Suprapubic skin (tissue), 4 donors: Measurements from ENCODE around the gene MTURN. TPM values are rescaled to one million over a fixed set of nuclear protein-coding genes. Genes with fewer than 3 reads are reported as not detected.

Experiments
- DNase-seq, 2 donors: peaks; one replicate each; pipeline ENCODE4 v3.0.0-alpha.2; 2019; ENCODE audit warnings: low spot score in 2 of 2
- H3K27ac ChIP-seq: fragments of 200-600 bp; sonication (generic); one replicate; pipeline ENCODE4 v1.5.1; 2019
- H3K27me3 ChIP-seq: fragments of 200-600 bp; sonication (generic); one replicate; pipeline ENCODE4 v1.5.1; 2019
- H3K36me3 ChIP-seq: fragments of 200-600 bp; sonication (generic); one replicate; pipeline ENCODE4 v1.5.1; 2019
- H3K4me1 ChIP-seq: fragments of 200-600 bp; sonication (generic); one replicate; pipeline ENCODE4 v1.5.1; 2019
- H3K4me3 ChIP-seq: fragments of 200-600 bp; sonication (generic); one replicate; pipeline ENCODE4 v1.5.1; 2019; ENCODE audit warnings: mild to moderate bottlenecking
- H3K9me3 ChIP-seq: fragments of 200-600 bp; sonication (generic); one replicate; pipeline ENCODE4 v1.5.1; 2019
- EP300 ChIP-seq: sonication (generic); formaldehyde crosslinking; IDR thresholded peaks from one replicate; pipeline ENCODE4 v1.6.1; 2017; ENCODE audit warnings: antibody characterized with exemption
- POLR2A ChIP-seq, 2 donors: fragments of 450-650 bp; IDR thresholded peaks; one replicate each; pipeline ENCODE4 v1.6.1; 2017; ENCODE audit warnings: antibody characterized with exemption in 2 of 2, mild to moderate bottlenecking in 2 of 2, moderate library complexity in 2 of 2
- POLR2AphosphoS5 ChIP-seq, 3 donors: sonication (generic); formaldehyde crosslinking; IDR thresholded peaks; one replicate each; pipeline ENCODE4 v1.6.1; 2017; ENCODE audit warnings: antibody characterized with exemption in 3 of 3
- WGBS: methylation state at CpG from one replicate; pipeline ENCODE4 v1.1.5; 2018; 5-methylcytosine and 5-hydroxymethylcytosine counted together
- total RNA-seq, 4 donors: library from RNA; depleted of rRNA; stranded (reverse); fragments of >200 nt; gene quantifications; one replicate each; pipeline ENCODE4 v1.1.0, GENCODE V29; 2016
- TF ChIP-seq, protein P1 (sequence below), 2 donors: fragments of 200-600 bp in 1 of 2; fragments of 450-650 bp in 1 of 2; sonication (generic) in 1 of 2; IDR thresholded peaks; one replicate each; pipeline ENCODE4 v1.5.1; 2016 to 2019; ENCODE audit warnings: antibody characterized with exemption in 2 of 2, mild to moderate bottlenecking in 1 of 2, moderate library complexity in 1 of 2

The MTURN gene
- total RNA-seq, 4 donors from 2014 or later = 42.9 to 103 (median 58.0) TPM

DNA sequence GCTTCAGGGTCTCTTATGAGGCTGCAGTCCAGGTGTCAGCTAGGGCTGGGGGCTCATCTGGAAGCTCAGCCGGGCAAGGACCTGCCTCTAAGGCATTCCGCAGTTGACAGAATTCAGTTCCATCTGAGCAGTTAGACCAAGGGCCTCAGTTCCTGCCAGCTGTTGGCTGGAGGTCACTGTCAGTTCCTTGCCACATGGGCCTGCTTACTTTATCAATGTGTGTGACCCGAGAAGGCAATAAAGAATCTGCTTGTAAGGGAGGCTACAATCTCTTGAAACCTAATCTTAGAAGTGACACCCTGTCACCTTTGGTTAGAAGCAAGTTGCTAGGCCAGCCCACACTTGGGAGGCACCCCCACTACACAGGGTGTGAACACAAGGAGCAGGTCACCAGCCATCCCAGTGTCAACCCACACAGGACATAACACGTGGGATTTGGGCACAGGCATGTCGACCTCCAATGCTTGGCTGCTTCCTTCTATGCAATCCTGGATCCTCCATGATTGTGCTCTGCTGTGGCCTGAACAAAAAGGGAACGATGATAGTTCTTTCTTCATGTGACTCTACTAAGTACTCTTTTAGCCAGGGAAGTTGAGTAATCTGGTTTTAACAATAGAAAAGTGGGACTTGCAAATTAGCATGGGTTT lies 41.8 kb downstream of the MTURN start:
- no peak overlapping the region for H3K4me3 ChIP-seq
- peaks cover 49% of the 10 kb centered on the region for H3K4me1 ChIP-seq
- no peaks in the 10 kb centered on the region for H3K9me3 ChIP-seq
- TF ChIP-seq POLR2AphosphoS5 (IDR thresholded peaks at IDR 0.05) (no peak), POLR2A (IDR thresholded peaks at IDR 0.05) (no peak), EP300 (no peak)
- TF ChIP-seq, protein P1, sequence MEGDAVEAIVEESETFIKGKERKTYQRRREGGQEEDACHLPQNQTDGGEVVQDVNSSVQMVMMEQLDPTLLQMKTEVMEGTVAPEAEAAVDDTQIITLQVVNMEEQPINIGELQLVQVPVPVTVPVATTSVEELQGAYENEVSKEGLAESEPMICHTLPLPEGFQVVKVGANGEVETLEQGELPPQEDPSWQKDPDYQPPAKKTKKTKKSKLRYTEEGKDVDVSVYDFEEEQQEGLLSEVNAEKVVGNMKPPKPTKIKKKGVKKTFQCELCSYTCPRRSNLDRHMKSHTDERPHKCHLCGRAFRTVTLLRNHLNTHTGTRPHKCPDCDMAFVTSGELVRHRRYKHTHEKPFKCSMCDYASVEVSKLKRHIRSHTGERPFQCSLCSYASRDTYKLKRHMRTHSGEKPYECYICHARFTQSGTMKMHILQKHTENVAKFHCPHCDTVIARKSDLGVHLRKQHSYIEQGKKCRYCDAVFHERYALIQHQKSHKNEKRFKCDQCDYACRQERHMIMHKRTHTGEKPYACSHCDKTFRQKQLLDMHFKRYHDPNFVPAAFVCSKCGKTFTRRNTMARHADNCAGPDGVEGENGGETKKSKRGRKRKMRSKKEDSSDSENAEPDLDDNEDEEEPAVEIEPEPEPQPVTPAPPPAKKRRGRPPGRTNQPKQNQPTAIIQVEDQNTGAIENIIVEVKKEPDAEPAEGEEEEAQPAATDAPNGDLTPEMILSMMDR (IDR thresholded peaks at IDR 0.05) = no peak
- no peak for DNase-seq
- WGBS = 78% methylated on average over 6 of the region's 6 CpGs
- H3K36me3 ChIP-seq = no peaks in the 10 kb centered on the region
- no peaks in the 10 kb centered on the region for H3K27me3 ChIP-seq
- H3K27ac ChIP-seq = no peak overlapping the region

DNA sequence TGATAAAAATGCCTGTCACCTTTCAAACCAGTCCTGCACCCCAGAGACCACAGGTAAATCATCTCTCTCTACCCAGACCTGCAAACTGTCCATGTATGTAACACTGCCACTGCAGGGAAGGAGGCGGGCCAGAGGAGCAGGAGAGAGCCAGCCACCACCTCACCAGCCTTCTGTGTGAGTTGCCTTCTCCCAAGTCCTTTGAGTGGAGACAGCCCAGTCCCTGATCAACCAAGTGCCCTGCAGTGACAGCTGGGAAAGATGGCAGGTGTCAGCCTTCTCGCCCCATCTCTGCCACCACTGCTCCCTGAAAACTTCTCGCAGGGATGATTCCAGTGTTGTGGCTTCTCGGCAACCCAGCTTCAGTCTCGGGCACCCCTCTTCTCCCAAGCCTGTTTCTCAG lies 42.4 kb downstream of the MTURN start:
- H3K4me3 ChIP-seq = no peak overlapping the region
- H3K4me1 ChIP-seq = peaks cover 44% of the 10 kb centered on the region
- 98% methylated on average over 4 of the region's 5 CpGs for WGBS
- H3K27ac ChIP-seq = no peak overlapping the region
- H3K9me3 ChIP-seq = no peaks in the 10 kb centered on the region
- TF ChIP-seq POLR2A (IDR thresholded peaks at IDR 0.05) = no peak
- TF ChIP-seq POLR2AphosphoS5 (IDR thresholded peaks at IDR 0.05) = no peak
- TF ChIP-seq, protein P1 (IDR thresholded peaks at IDR 0.05) = no peak
- no peak for TF ChIP-seq EP300
- no peaks in the 10 kb centered on the region for H3K36me3 ChIP-seq
- DNase-seq = no peak
- H3K27me3 ChIP-seq = no peaks in the 10 kb centered on the region

DNA sequence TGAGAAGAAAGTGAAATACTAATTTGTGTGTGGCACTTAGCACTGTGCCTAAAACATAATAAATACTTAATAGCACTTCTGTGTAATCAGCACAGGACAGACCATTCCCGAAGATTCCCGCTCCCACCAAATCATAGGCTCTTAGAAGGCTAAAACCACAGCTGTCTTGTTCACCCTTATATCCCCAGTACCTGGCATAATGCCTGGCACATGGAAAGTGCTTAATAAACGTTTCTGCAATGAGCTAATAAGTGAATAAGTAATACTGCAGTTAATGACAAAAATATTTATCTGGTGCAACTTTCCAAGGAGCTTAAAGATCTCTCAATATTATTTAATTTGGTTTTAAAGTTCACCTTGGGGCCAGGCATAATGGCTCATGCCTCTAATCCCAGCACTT lies 43.2 kb downstream of the MTURN start:
- Histone ChIP-seq H3K27me3 (no peaks in the 10 kb centered on the region), H3K27ac (no peak overlapping the region), H3K36me3 (no peaks in the 10 kb centered on the region), H3K4me1 (peaks cover 38% of the 10 kb centered on the region), H3K4me3 (no peak overlapping the region), H3K9me3 (no peaks in the 10 kb centered on the region)
- TF ChIP-seq POLR2AphosphoS5 (IDR thresholded peaks at IDR 0.05) (no peak), POLR2A (IDR thresholded peaks at IDR 0.05) (no peak), EP300 (no peak)
- TF ChIP-seq, protein P1 (IDR thresholded peaks at IDR 0.05) = no peak
- WGBS = 34% methylated on average over 3 of the region's 3 CpGs
- DNase-seq = no peak

DNA sequence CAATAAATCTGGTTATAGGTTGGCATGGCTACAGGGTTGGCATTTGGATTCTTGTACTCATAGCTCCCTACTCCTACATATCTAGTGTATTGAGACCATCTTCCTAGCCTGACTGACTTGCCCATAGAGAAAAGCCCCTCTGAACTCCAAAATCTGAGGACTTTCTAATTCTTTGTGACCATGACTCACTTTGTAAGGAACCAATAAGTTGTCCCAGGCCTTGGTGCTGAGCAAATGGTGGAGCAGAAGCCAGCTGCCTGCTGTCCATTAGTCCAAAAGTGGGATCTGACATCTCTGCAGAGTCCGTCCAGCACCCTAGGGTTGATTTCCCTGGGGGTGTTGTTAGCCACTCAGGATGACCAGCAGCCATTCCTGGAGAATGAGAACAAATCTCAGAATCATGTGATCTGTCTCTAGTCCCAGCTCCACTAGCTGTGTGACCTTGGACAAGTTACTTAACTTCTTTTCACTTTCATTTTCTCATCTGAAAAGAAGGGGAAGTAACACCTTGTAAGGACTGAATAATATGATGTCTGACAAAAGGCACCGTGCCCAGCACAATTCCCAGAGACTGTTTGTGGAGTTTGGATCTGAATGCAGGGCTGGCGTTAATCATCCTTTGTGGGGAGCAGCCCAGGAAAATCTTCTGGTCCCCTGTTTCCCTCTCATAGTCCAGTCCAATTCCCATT lies 44.1 kb downstream of the MTURN start:
- no peaks in the 10 kb centered on the region for H3K27me3 ChIP-seq
- TF ChIP-seq, protein P1 (IDR thresholded peaks at IDR 0.05) = no peak
- TF ChIP-seq POLR2A (IDR thresholded peaks at IDR 0.05) (no peak), POLR2AphosphoS5 (IDR thresholded peaks at IDR 0.05) (no peak), EP300 (no peak)
- WGBS = 73% methylated on average over 3 of the region's 3 CpGs

DNA sequence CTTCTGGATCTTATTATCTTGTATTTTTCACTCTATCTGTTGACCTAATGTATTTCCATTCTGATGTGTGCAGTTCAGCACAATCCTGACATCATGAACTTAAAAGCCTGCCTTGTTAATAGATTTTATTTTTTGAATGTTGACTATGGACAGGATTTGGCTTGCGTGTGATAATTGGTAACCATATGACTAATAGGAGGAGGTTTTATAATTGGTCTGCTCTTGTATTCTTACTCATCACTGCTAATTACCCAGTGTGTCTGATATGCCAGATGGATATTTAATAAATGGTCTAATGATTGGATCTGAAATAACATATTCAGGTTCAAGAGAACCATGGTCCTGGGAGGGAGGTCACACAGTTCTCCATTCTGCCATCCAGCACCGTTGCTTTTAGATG lies 45.9 kb downstream of the MTURN start:
- Histone ChIP-seq H3K36me3 (no peaks in the 10 kb centered on the region), H3K27ac (no peak overlapping the region), H3K4me3 (no peak overlapping the region), H3K9me3 (no peaks in the 10 kb centered on the region), H3K27me3 (no peaks in the 10 kb centered on the region), H3K4me1 (peaks cover 40% of the 10 kb centered on the region)
- DNase-seq = no peak
- no peak for TF ChIP-seq POLR2A (IDR thresholded peaks at IDR 0.05)
- 57% methylated on average over 2 of the region's 2 CpGs for WGBS

More for the DNA sequence above, 44.1 kb downstream of the MTURN start:
- Histone ChIP-seq H3K36me3 (no peaks in the 10 kb centered on the region), H3K4me3 (no peak overlapping the region), H3K4me1 (peaks cover 31% of the 10 kb centered on the region), H3K27ac (no peak overlapping the region), H3K9me3 (no peaks in the 10 kb centered on the region)
- DNase-seq = no peak
